ENCODE results near the gene ASTL. TPM values are rescaled to one million over a fixed set of nuclear protein-coding genes. Genes with fewer than 3 reads are reported as not detected.

ASTL gene
- total RNA-seq, 4 donors from 2014 or later = not detected

GRCh38 chr2:96115631-96116423 is 22.5 kb downstream of the ASTL start:
- Histone ChIP-seq H3K27me3 (peaks cover 12 to 20% (median 18%) of the 10 kb centered on the region in 3 donors), H3K36me3 (no peaks in the 10 kb centered on the region), H3K4me3 (peak overlapping the region; percentile 30 to 66 (median 61)), H3K4me1 (peaks cover 4 to 5% of the 10 kb centered on the region in 2 donors), H3K9me3 (no peaks in the 10 kb centered on the region), H3K27ac (peak overlapping the region; percentile 13 to 72 (median 68))
- intact Hi-C loops (cut with DNase I; ENCODE audit: low total_unique reads) = loop anchor here (2.0 to 5.0 kb wide), 2 partner anchors 109 to 123 kb away; no protein-coding TSS in a partner anchor
- DNase-seq (no peak), ATAC-seq (no peak)
- in situ Hi-C loops (cut with MboI; ENCODE audit: low sequenced_read_pairs in 4 of 4) = loop anchor here in 2 of 4 donors (25.0 kb wide), 1 partner anchor 104 kb away; no protein-coding TSS in a partner anchor
- no peak for TF ChIP-seq POLR2A (IDR thresholded peaks at IDR 0.05)
- TF ChIP-seq CTCF (IDR thresholded peaks at IDR 0.05 in 4 of 5, conservative IDR thresholded peaks at IDR 0.05 in 1 of 5) = no peak

- peak overlapping the region; percentile 30 to 66 (median 61) for H3K4me3 ChIP-seq
- H3K27me3 ChIP-seq = peaks cover 13 to 20% (median 18%) of the 10 kb centered on the region in 3 donors
- intact Hi-C loops (cut with DNase I; ENCODE audit: low total_unique reads) = loop anchor here (5.0 kb wide), 1 partner anchor 108 kb away; no protein-coding TSS in a partner anchor
- no peaks in the 10 kb centered on the region for H3K9me3 ChIP-seq
- no peak for ATAC-seq
- no peak for TF ChIP-seq CTCF (IDR thresholded peaks at IDR 0.05 in 4 of 5, conservative IDR thresholded peaks at IDR 0.05 in 1 of 5)
- in situ Hi-C loops (cut with MboI; ENCODE audit: low sequenced_read_pairs in 4 of 4) = loop anchor here in 2 of 4 donors (25.0 kb wide), 1 partner anchor 103 kb away; no protein-coding TSS in a partner anchor
- peaks cover 4 to 5% of the 10 kb centered on the region in 2 donors for H3K4me1 ChIP-seq
- H3K36me3 ChIP-seq = no peaks in the 10 kb centered on the region
- DNase-seq = no peak
- peak overlapping the region; percentile 25 to 72 (median 68) for H3K27ac ChIP-seq
Observed at GRCh38 chr2:96114903-96115581, 23.3 kb downstream of the ASTL start.

DNA sequence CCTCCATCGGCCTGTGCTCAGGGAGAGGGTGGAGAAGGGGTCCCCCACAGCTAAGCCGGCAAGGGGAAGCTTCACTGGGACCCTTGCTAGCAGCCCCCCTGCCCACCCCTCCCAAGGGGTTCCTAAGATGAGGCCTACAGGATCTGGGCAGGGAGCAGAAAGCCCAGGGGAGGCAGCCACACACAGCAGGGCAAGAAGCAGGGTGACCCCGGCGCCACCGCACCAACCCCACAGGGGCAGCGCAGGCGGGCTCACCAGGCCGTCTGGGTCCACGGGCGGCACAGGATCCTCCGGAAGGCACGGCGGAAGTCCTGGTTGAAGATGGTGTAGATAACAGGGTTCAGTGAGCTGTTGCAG is 23.8 kb downstream of the ASTL start:
- H3K4me1 ChIP-seq = peaks cover 4 to 5% of the 10 kb centered on the region in 2 donors
- peak overlapping the region in 3 of 4 donors; percentile 28 to 57 (median 30) for H3K4me3 ChIP-seq
- in situ Hi-C loops (cut with MboI; ENCODE audit: low sequenced_read_pairs in 4 of 4) = loop anchor here in 2 of 4 donors (25.0 kb wide), 1 partner anchor 102 kb away; no protein-coding TSS in a partner anchor
- TF ChIP-seq CTCF (IDR thresholded peaks at IDR 0.05 in 4 of 5, conservative IDR thresholded peaks at IDR 0.05 in 1 of 5) = no peak
- no peak for TF ChIP-seq POLR2A (IDR thresholded peaks at IDR 0.05)
- H3K27me3 ChIP-seq = peaks cover 16 to 20% (median 18%) of the 10 kb centered on the region in 3 donors
- H3K27ac ChIP-seq = peak overlapping the region; percentile 38 to 72 (median 68)
- DNase-seq = no peak
- H3K36me3 ChIP-seq = no peaks in the 10 kb centered on the region
- no peaks in the 10 kb centered on the region for H3K9me3 ChIP-seq
- ATAC-seq = no peak
- intact Hi-C loops (cut with DNase I; ENCODE audit: low total_unique reads) = no loop called here

GRCh38 chr2:96113951-96114350 is 24.4 kb downstream of the ASTL start:
- in situ Hi-C loops (cut with MboI; ENCODE audit: low sequenced_read_pairs in 4 of 4) (loop anchor here in 2 of 4 donors (25.0 kb wide), 1 partner anchor 102 kb away; no protein-coding TSS in a partner anchor), intact Hi-C loops (cut with DNase I; ENCODE audit: low total_unique reads) (no loop called here)
- peak overlapping the region; percentile 38 to 72 (median 68) for H3K27ac ChIP-seq
- TF ChIP-seq POLR2A (IDR thresholded peaks at IDR 0.05) = no peak
- TF ChIP-seq CTCF (IDR thresholded peaks at IDR 0.05 in 4 of 5, conservative IDR thresholded peaks at IDR 0.05 in 1 of 5) = no peak
- peak overlapping the region in 3 of 4 donors; percentile 28 to 57 (median 30) for H3K4me3 ChIP-seq
- H3K9me3 ChIP-seq = no peaks in the 10 kb centered on the region
- DNase-seq = no peak
- peaks cover 4 to 5% of the 10 kb centered on the region in 2 donors for H3K4me1 ChIP-seq
- ATAC-seq = no peak
- H3K27me3 ChIP-seq = peaks cover 16 to 20% (median 18%) of the 10 kb centered on the region in 3 donors
- no peaks in the 10 kb centered on the region for H3K36me3 ChIP-seq

All from gastrocnemius medialis (tissue), 4 donors.